GM06990 (cell line): ENCODE results near the gene PLEKHB2.

ENCODE experiments used
- DNase-seq: peaks from one replicate; pipeline ENCODE4 v3.0.0-alpha.2; 2011; ENCODE audit not compliant: insufficient read length; ENCODE audit errors: extremely low read depth
- H3K27me3 ChIP-seq: replicated peaks from 2 replicates; pipeline ENCODE4 v1.6.0; 2011; ENCODE audit warnings: low read length; ENCODE audit not compliant: control insufficient read depth, insufficient read depth
- H3K36me3 ChIP-seq: 2 replicates; pipeline ENCODE4 v1.5.1; 2011; ENCODE audit warnings: low read length; ENCODE audit not compliant: control insufficient read depth, insufficient read depth
- H3K4me3 ChIP-seq: replicated peaks from 2 replicates; pipeline ENCODE4 v1.5.1; 2011; ENCODE audit warnings: low read depth, mild to moderate bottlenecking, control low read depth, low read length
- TF ChIP-seq, protein P1 (sequence below): IDR thresholded peaks from 2 replicates; pipeline ENCODE4 v1.5.1; 2011; ENCODE audit warnings: low read length, control low read depth, mild to moderate bottlenecking, inconsistent platforms; ENCODE audit not compliant: insufficient read depth, poor library complexity, severe bottlenecking

PLEKHB2 gene

GRCh38 chr2:131152074-131152473 lies 46.9 kb downstream of the PLEKHB2 start:
- DNase-seq: no peak
- TF ChIP-seq, protein P1, sequence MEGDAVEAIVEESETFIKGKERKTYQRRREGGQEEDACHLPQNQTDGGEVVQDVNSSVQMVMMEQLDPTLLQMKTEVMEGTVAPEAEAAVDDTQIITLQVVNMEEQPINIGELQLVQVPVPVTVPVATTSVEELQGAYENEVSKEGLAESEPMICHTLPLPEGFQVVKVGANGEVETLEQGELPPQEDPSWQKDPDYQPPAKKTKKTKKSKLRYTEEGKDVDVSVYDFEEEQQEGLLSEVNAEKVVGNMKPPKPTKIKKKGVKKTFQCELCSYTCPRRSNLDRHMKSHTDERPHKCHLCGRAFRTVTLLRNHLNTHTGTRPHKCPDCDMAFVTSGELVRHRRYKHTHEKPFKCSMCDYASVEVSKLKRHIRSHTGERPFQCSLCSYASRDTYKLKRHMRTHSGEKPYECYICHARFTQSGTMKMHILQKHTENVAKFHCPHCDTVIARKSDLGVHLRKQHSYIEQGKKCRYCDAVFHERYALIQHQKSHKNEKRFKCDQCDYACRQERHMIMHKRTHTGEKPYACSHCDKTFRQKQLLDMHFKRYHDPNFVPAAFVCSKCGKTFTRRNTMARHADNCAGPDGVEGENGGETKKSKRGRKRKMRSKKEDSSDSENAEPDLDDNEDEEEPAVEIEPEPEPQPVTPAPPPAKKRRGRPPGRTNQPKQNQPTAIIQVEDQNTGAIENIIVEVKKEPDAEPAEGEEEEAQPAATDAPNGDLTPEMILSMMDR: no peak
- peaks cover 4% of the 10 kb centered on the region for H3K36me3 ChIP-seq
- H3K27me3 ChIP-seq: no peaks in the 10 kb centered on the region
- no peak overlapping the region for H3K4me3 ChIP-seq

DNA sequence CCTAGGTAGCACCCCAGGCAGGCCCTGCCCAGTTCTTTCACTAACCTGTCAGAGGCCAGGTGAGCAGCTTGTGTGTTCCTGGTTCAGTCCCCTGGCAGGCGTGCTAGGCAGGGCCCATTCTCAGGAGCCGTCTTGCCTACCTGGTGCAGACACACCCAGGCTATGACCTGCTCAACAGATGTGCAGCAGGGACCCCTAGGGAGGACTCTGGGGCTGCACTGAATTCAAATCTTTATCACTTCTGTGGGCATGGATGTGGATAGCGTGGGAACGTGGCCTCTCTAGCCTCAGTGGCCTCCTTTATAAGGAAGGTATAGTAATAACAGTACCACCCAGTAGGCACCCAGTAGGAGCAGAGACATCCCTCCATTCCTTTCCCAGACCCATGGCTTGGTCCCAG lies 48.4 kb downstream of the PLEKHB2 start:
- peaks cover 2% of the 10 kb centered on the region; the same call in 1 of the 2 replicates for H3K36me3 ChIP-seq
- no peaks in the 10 kb centered on the region for H3K27me3 ChIP-seq
- H3K4me3 ChIP-seq: no peak overlapping the region
- no peak for DNase-seq
- TF ChIP-seq, protein P1: no peak

DNA sequence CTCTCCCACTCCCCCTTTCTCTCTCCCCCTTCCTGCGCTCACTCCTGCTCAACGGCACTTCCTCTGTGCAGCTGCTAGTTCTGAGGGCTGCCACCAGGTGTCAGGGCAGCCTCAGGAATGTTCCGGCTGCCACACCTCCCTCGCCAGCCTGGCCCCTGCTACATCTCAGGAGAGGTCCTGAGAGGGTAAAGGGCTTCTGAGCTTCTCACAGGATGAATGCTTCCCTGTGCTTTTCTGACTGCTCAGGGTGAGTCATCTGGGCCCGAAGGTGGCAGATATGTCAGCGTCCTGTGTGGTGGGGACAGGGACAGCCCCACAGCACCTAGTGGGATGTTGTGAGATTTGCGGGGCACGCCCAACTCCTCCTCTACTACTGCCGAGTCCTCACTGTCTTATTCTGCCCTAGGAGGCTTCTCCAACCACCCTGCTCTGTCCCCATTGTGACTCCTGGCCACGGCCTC lies 49.0 kb downstream of the PLEKHB2 start:
- H3K36me3 ChIP-seq: peaks cover 2% of the 10 kb centered on the region; the same call in 1 of the 2 replicates
- no peak overlapping the region for H3K4me3 ChIP-seq
- no peaks in the 10 kb centered on the region for H3K27me3 ChIP-seq
- DNase-seq: peak; percentile 52
- TF ChIP-seq, protein P1: peak; percentile 86

DNA sequence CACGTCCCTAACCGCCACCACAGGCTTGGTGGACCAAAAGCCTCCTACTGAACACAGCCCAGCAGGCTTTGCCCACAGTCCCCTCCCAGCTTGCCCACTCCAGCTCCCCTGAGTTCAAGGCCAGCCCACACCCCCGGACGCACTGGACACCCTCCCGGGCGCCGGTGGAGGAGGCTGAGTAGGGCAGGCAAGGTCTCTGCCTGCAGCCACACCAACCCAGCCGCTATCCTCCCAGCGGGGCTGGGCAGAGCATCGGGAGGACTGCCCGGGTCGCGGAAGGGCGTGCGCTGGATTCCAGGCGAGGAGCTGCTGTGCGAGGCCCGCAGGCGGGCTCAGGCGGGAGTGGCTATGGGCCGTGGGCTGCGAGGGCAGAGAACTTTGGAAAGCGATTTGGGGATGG lies 49.5 kb downstream of the PLEKHB2 start:
- TF ChIP-seq, protein P1: no peak
- Histone ChIP-seq H3K27me3 (no peaks in the 10 kb centered on the region), H3K4me3 (no peak overlapping the region), H3K36me3 (peaks cover 2% of the 10 kb centered on the region; the same call in 1 of the 2 replicates)
- no peak for DNase-seq

DNA sequence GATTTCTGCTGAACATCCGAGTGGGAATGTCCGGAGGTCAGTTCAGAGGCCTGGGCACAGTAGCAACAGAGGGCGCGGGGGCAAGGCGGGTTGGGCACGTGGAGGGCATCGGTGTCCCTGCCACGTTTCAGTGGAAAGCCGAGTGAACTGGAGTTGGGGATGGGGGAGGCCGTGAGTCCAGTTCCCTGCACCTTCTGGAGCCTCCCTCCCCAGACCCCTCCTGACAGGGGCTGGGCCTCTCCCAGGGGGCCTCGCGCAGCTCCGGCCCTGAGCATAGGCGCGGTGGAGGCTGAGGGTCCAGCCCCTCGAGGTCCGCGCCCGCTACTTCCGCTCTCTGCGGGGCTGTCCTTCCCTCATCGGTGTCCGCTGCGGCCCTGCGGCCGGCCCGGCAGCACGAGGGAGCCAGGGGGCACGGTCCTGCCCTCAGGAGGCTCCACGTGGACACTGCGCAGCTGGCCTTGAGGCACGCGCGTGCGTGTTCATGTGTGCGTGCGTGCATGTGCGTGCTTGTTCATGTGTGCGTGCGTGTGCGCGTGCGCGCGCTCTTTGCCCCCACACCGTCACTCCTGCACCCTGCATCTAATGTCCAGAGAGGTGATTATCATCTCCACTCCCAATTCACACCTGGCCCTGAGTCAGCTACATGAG lies 50.2 kb downstream of the PLEKHB2 start:
- TF ChIP-seq, protein P1: no peak

More for the DNA sequence above, 50.2 kb downstream of the PLEKHB2 start:
- peak; percentile 18 for DNase-seq
- no peak overlapping the region for H3K4me3 ChIP-seq
- peaks cover 2% of the 10 kb centered on the region; the same call in 1 of the 2 replicates for H3K36me3 ChIP-seq
- H3K27me3 ChIP-seq: no peaks in the 10 kb centered on the region
